OCI-LY3 (cell line): ENCODE results near the gene SLC38A5.
"Not testable (repeated sequence)": the region's sequence is repeated elsewhere in the genome, so short reads cannot be mapped to it uniquely, and the experiment has no call there.

Experiments
- H2AFZ ChIP-seq: fragments of 200-600, 300-600 bp; shearing (Covaris generic); 2 replicates; pipeline ENCODE4 v1.6.0; 2014; ENCODE audit warnings: antibody characterized with exemption, low read depth, low read length
- H3K27ac ChIP-seq: fragments of 200-600, 300-600 bp; sonication (generic); 2 replicates; pipeline ENCODE4 v1.5.1; 2014; ENCODE audit warnings: mild to moderate bottlenecking, low read length, moderate library complexity, mixed read lengths
- H3K27me3 ChIP-seq: fragments of 200-600, 300-600 bp; sonication (generic); 2 replicates; pipeline ENCODE4 v1.6.1; 2014; ENCODE audit warnings: low read depth, low read length, mixed read lengths
- H3K36me3 ChIP-seq: fragments of 200-600, 300-600 bp; sonication (generic); replicated peaks from 2 replicates; pipeline ENCODE3; 2014; ENCODE audit warnings: low read depth, low read length, mixed read lengths
- H3K4me1 ChIP-seq: fragments of 300-600, 200-600 bp; sonication (generic); 2 replicates; pipeline ENCODE4 v1.6.1; 2014; ENCODE audit warnings: low read length, mixed read lengths
- H3K4me2 ChIP-seq: fragments of 200-600, 300-600 bp; sonication (generic); 2 replicates; pipeline ENCODE4 v1.6.1; 2014; ENCODE audit warnings: low read length, mixed read lengths
- H3K4me3 ChIP-seq: fragments of 300-600, 200-600 bp; sonication (generic); 2 replicates; pipeline ENCODE4 v1.5.1; 2014; ENCODE audit warnings: antibody characterized with exemption, mild to moderate bottlenecking, low read length, moderate library complexity
- H3K79me2 ChIP-seq: fragments of 300-600, 200-600 bp; shearing (Covaris generic); 2 replicates; pipeline ENCODE4 v1.6.1; 2014; ENCODE audit warnings: mild to moderate bottlenecking, low read length, mixed read lengths
- H3K9ac ChIP-seq: fragments of 300-600, 200-600 bp; shearing (Covaris generic); 2 replicates; pipeline ENCODE4 v1.6.0; 2014; ENCODE audit warnings: mild to moderate bottlenecking, low read length, moderate library complexity
- H3K9me3 ChIP-seq: fragments of 200-600, 300-600 bp; shearing (Covaris generic); 2 replicates; pipeline ENCODE4 v1.6.1; 2014; ENCODE audit warnings: low read length, mixed read lengths; ENCODE audit not compliant: insufficient read depth
- H4K20me1 ChIP-seq: fragments of 200-600, 300-600 bp; sonication (generic); 2 replicates; pipeline ENCODE4 v1.6.1; 2016; ENCODE audit warnings: low read length, mixed read lengths; ENCODE audit not compliant: insufficient read depth
- CTCF ChIP-seq: fragments of 200-600, 300-600 bp; sonication (generic); IDR thresholded peaks from 2 replicates; pipeline ENCODE4 v1.5.1; 2014; ENCODE audit warnings: antibody characterized with exemption, low read length, low read depth
- EZH2phosphoT487 ChIP-seq: fragments of 200-600 bp; shearing (Covaris generic); IDR thresholded peaks from 2 replicates; pipeline ENCODE4 v1.6.1; 2018; ENCODE audit warnings: antibody characterized with exemption, mixed run types, low read depth

The SLC38A5 gene

GRCh38 chrX:48470110-48470832 lies at the start of gene SLC38A5:
SLC38A5 (minus strand) TSS chrX:48470260; CDS start chrX:48467924, 2,336 bp downstream.
- Histone ChIP-seq H3K4me3 (peak within 1 kb of the TSS; percentile 94), H4K20me1 (no peaks in the 10 kb centered on the region), H3K36me3 (peaks cover 8% of the 10 kb centered on the region), H2AFZ (peak within 1 kb of the TSS; percentile 94), H3K9ac (peak within 1 kb of the TSS; percentile 98), H3K9me3 (no peaks in the 10 kb centered on the region), H3K4me1 (peaks cover 27% of the 10 kb centered on the region), H3K4me2 (peak within 1 kb of the TSS; percentile 95), H3K27me3 (no peaks in the 10 kb centered on the region), H3K79me2 (peaks cover 46% of the 10 kb centered on the region), H3K27ac (peak within 1 kb of the TSS; percentile 66)
- TF ChIP-seq CTCF (no peak), EZH2phosphoT487 (no peak)

- H3K9me3 ChIP-seq, H4K20me1 ChIP-seq, H3K9ac ChIP-seq, H2AFZ ChIP-seq, H3K27ac ChIP-seq, H3K4me3 ChIP-seq, H3K4me2 ChIP-seq, H3K27me3 ChIP-seq: not testable (repeated sequence)
- Histone ChIP-seq H3K79me2 (peaks cover 23% of the 10 kb centered on the region), H3K36me3 (peaks cover 11% of the 10 kb centered on the region), H3K4me1 (peaks cover 14% of the 10 kb centered on the region)
Observed at GRCh38 chrX:48519481-48519880, 49.4 kb upstream of the SLC38A5 start.

GRCh38 chrX:48516987-48517386 lies 46.9 kb upstream of the SLC38A5 start:
- H3K27ac ChIP-seq: no peak overlapping the region
- no peaks in the 10 kb centered on the region for H3K36me3 ChIP-seq
- no peaks in the 10 kb centered on the region for H3K27me3 ChIP-seq
- H2AFZ ChIP-seq: no peak overlapping the region
- H3K9me3 ChIP-seq: no peaks in the 10 kb centered on the region
- H3K4me1 ChIP-seq: peaks cover 10% of the 10 kb centered on the region
- TF ChIP-seq CTCF (no peak), EZH2phosphoT487 (no peak)
- no peak overlapping the region for H3K4me3 ChIP-seq
- no peak overlapping the region for H3K9ac ChIP-seq
- H3K4me2 ChIP-seq: no peak overlapping the region
- H4K20me1 ChIP-seq: no peaks in the 10 kb centered on the region
- peaks cover 3% of the 10 kb centered on the region for H3K79me2 ChIP-seq

GRCh38 chrX:48516285-48516684 lies 46.2 kb upstream of the SLC38A5 start:
- H3K4me1 ChIP-seq: peaks cover 10% of the 10 kb centered on the region
- no peak overlapping the region for H3K9ac ChIP-seq
- H2AFZ ChIP-seq: no peak overlapping the region
- no peak overlapping the region for H3K4me2 ChIP-seq
- no peaks in the 10 kb centered on the region for H3K27me3 ChIP-seq
- no peaks in the 10 kb centered on the region for H3K9me3 ChIP-seq
- H3K4me3 ChIP-seq: no peak overlapping the region
- no peaks in the 10 kb centered on the region for H3K79me2 ChIP-seq
- TF ChIP-seq EZH2phosphoT487: no peak
- no peak for TF ChIP-seq CTCF
- H4K20me1 ChIP-seq: no peaks in the 10 kb centered on the region
- H3K27ac ChIP-seq: no peak overlapping the region
- H3K36me3 ChIP-seq: no peaks in the 10 kb centered on the region
